ENCODE results near the gene CBLB.

- TF ChIP-seq CTCF (IDR thresholded peaks at IDR 0.05 in 2 of 3, conservative IDR thresholded peaks at IDR 0.05 in 1 of 3; ENCODE audit: insufficient read depth in 2 of 3, low read depth in 1 of 3, low read length in 3 of 3) (no peak), RB1 (IDR thresholded peaks at IDR 0.05; ENCODE audit: low read depth) (no peak), ZBTB8A (IDR thresholded peaks at IDR 0.05; ENCODE audit: partially characterized antibody) (no peak), TAF1 (IDR thresholded peaks at IDR 0.05; ENCODE audit: control insufficient read depth, extremely low read depth, insufficient read depth, low read length, severe bottlenecking) (no peak), ZNF445 (CRISPR knock-in tag; IDR thresholded peaks at IDR 0.05; ENCODE audit: low read depth) (no peak)
- TF ChIP-seq, protein P1, sequence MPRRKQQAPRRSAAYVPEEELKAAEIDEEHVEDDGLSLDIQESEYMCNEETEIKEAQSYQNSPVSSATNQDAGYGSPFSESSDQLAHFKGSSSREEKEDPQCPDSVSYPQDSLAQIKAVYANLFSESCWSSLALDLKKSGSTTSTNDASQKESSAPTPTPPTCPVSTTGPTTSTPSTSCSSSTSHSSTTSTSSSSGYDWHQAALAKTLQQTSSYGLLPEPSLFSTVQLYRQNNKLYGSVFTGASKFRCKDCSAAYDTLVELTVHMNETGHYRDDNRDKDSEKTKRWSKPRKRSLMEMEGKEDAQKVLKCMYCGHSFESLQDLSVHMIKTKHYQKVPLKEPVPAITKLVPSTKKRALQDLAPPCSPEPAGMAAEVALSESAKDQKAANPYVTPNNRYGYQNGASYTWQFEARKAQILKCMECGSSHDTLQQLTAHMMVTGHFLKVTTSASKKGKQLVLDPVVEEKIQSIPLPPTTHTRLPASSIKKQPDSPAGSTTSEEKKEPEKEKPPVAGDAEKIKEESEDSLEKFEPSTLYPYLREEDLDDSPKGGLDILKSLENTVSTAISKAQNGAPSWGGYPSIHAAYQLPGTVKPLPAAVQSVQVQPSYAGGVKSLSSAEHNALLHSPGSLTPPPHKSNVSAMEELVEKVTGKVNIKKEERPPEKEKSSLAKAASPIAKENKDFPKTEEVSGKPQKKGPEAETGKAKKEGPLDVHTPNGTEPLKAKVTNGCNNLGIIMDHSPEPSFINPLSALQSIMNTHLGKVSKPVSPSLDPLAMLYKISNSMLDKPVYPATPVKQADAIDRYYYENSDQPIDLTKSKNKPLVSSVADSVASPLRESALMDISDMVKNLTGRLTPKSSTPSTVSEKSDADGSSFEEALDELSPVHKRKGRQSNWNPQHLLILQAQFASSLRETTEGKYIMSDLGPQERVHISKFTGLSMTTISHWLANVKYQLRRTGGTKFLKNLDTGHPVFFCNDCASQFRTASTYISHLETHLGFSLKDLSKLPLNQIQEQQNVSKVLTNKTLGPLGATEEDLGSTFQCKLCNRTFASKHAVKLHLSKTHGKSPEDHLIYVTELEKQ (CRISPR knock-in tag; IDR thresholded peaks at IDR 0.05), result no peak
These were observed 6.6 kb downstream of the CBLB start for GRCh38 chr3:105862217-105862616.

All from K562 (cell line).